H1 (cell line): ENCODE measurements around the gene TLE4. TPM values are rescaled to one million over a fixed set of nuclear protein-coding genes. Genes with fewer than 3 reads are reported as not detected.

Experiments
- CTCF ChIA-PET: fragments of 300-600 bp; sonication (Branson Sonifier 250); formaldehyde crosslinking; loops from one replicate; lab custom pipeline; 2021; ENCODE audit not compliant: partially characterized antibody; lab: Charles Lee
- POLR2A ChIA-PET: fragments of 300-600 bp; sonication (Branson Sonifier 250); formaldehyde crosslinking; loops from one replicate; lab custom pipeline; 2021; ENCODE audit warnings: inconsistent platforms; ENCODE audit not compliant: partially characterized antibody; lab: Charles Lee
- DNase-seq, 2 experiments: peaks; one replicate each; pipeline versions ENCODE4 v3.0.0 to v3.0.0-alpha.2; 2010 to 2022; ENCODE audit warnings: low spot score in 2 of 2, low read depth in 1 of 2, mixed read lengths in 1 of 2
- FAIRE-seq: peaks from 2 replicates; lab custom pipeline; 2011; peaks lifted over from hg19 to GRCh38; lab: Jason Lieb, UNC
- H2AFZ ChIP-seq: 2 replicates; pipeline ENCODE4 v1.8.1; 2012; ENCODE audit warnings: low read length, inconsistent platforms
- H2AK5ac ChIP-seq: 2 replicates; pipeline ENCODE4 v1.6.1; 2013; ENCODE audit warnings: low read depth, low read length
- H2BK120ac ChIP-seq: replicated peaks from 2 replicates; pipeline ENCODE3; 2013; ENCODE audit warnings: low read depth, low read length, inconsistent platforms
- H2BK12ac ChIP-seq: 2 replicates; pipeline ENCODE4 v1.6.1; 2013; ENCODE audit warnings: low read depth, low read length
- H2BK15ac ChIP-seq: 2 replicates; pipeline ENCODE4 v1.6.1; 2013; ENCODE audit warnings: low read length
- H2BK20ac ChIP-seq: 2 replicates; pipeline ENCODE4 v1.6.1; 2013; ENCODE audit warnings: low read length
- H2BK5ac ChIP-seq: 2 replicates; pipeline ENCODE4 v1.6.1; 2013; ENCODE audit warnings: low read depth, low read length
- H3K14ac ChIP-seq: 2 replicates; pipeline ENCODE4 v1.6.1; 2013; ENCODE audit warnings: inconsistent platforms; ENCODE audit not compliant: insufficient read length
- H3K18ac ChIP-seq: 2 replicates; pipeline ENCODE4 v1.6.1; 2013; ENCODE audit warnings: low read length; ENCODE audit errors: extremely low read depth
- H3K23ac ChIP-seq: 2 replicates; pipeline ENCODE4 v1.6.1; 2013; ENCODE audit warnings: inconsistent platforms; ENCODE audit not compliant: insufficient read length
- H3K23me2 ChIP-seq: 2 replicates; pipeline ENCODE4 v1.6.1; 2013; ENCODE audit warnings: low read depth, low read length
- H3K27ac ChIP-seq: 2 replicates; pipeline ENCODE4 v1.6.1; 2011; ENCODE audit warnings: low read depth, low read length, inconsistent platforms
- H3K27me3 ChIP-seq, 4 experiments: replicated peaks in 1 of 4; 1 replicate in 1 of 4; 2 replicates in 3 of 4; pipeline versions ENCODE4 v1.6.1 to v1.8.1; 2011 to 2013; ENCODE audit warnings: low read length in 3 of 4, mild to moderate bottlenecking in 3 of 4, inconsistent platforms in 2 of 4, mixed read lengths in 2 of 4, moderate library complexity in 1 of 4; ENCODE audit not compliant: control insufficient read depth in 3 of 4, insufficient read depth in 3 of 4; ENCODE audit errors: extremely low read depth in 1 of 4
- H3K36me3 ChIP-seq, 4 experiments: 2 replicates each; pipeline versions ENCODE4 v1.6.1 to v1.8.1; 2011 to 2013; ENCODE audit warnings: mild to moderate bottlenecking in 4 of 4, low read length in 3 of 4, moderate library complexity in 2 of 4, control low read depth in 1 of 4, inconsistent platforms in 1 of 4; ENCODE audit not compliant: insufficient read depth in 4 of 4, control insufficient read depth in 2 of 4
- H3K4ac ChIP-seq: replicated peaks from 2 replicates; pipeline ENCODE3; 2013; ENCODE audit warnings: low read length, low read depth, mixed read lengths, inconsistent platforms; ENCODE audit not compliant: insufficient read length
- H3K4me1 ChIP-seq, 4 experiments: replicated peaks in 1 of 4; 1 replicate in 1 of 4; 2 replicates in 3 of 4; pipeline versions ENCODE4 v1.6.1 to v1.8.1; 2011 to 2013; ENCODE audit warnings: low read length in 3 of 4, inconsistent platforms in 2 of 4, mixed read lengths in 1 of 4; ENCODE audit not compliant: insufficient read depth in 4 of 4, control insufficient read depth in 3 of 4
- H3K4me2 ChIP-seq, 2 experiments: 2 replicates each; pipeline versions ENCODE4 v1.6.1 to v1.8.1; 2011 to 2013; ENCODE audit warnings: low read depth in 2 of 2, low read length in 2 of 2, control low read depth in 1 of 2, inconsistent platforms in 1 of 2, mild to moderate bottlenecking in 1 of 2; ENCODE audit not compliant: insufficient read depth in 1 of 2
- H3K4me3 ChIP-seq, 4 experiments: fragments of 200-600, 300-600 bp in 1 of 4; sonication (generic), shearing (Covaris generic), sonication (Bioruptor Twin) in 1 of 4; 2 replicates each; pipeline versions ENCODE4 v1.5.1 to v1.8.1; 2011 to 2016; ENCODE audit warnings: low read length in 4 of 4, low read depth in 3 of 4, control low read depth in 2 of 4, inconsistent platforms in 2 of 4, mild to moderate bottlenecking in 2 of 4, mixed read lengths in 1 of 4, moderate library complexity in 1 of 4; ENCODE audit not compliant: insufficient read depth in 2 of 4; ENCODE audit errors: extremely low read depth in 1 of 4
- H3K56ac ChIP-seq: replicated peaks from 2 replicates; pipeline ENCODE3; 2013; ENCODE audit warnings: low read depth, mild to moderate bottlenecking, mixed read lengths, low read length, inconsistent platforms; ENCODE audit not compliant: insufficient read length
- H3K79me1 ChIP-seq: 2 replicates; pipeline ENCODE4 v1.6.1; 2013; ENCODE audit warnings: low read depth, low read length, control low read depth
- H3K79me2 ChIP-seq, 2 experiments: 2 replicates each; pipeline versions ENCODE4 v1.6.1 to v1.8.1; 2012 to 2013; ENCODE audit warnings: low read length in 2 of 2, mild to moderate bottlenecking in 2 of 2, inconsistent platforms in 1 of 2; ENCODE audit not compliant: insufficient read depth in 2 of 2, control insufficient read depth in 1 of 2
- H3K9ac ChIP-seq, 4 experiments: replicated peaks in 1 of 4; 1 replicate in 1 of 4; 2 replicates in 3 of 4; pipeline versions ENCODE4 v1.6.1 to v1.8.1; 2011 to 2013; ENCODE audit warnings: low read depth in 3 of 4, low read length in 3 of 4, control low read depth in 2 of 4, mild to moderate bottlenecking in 2 of 4, moderate library complexity in 2 of 4, inconsistent platforms in 1 of 4; ENCODE audit errors: extremely low read depth in 1 of 4
- H3K9me3 ChIP-seq, 2 experiments: 2 replicates each; pipeline versions ENCODE4 v1.6.1 to v1.8.1; 2012 to 2013; ENCODE audit warnings: mild to moderate bottlenecking in 2 of 2, moderate library complexity in 2 of 2, control low read depth in 1 of 2, inconsistent platforms in 1 of 2, low read depth in 1 of 2, low read length in 1 of 2, mixed read lengths in 1 of 2; ENCODE audit not compliant: insufficient read depth in 2 of 2
- H4K20me1 ChIP-seq, 2 experiments: replicated peaks in 1 of 2; 2 replicates each; pipeline versions ENCODE3 to v1.8.1; 2011 to 2013; ENCODE audit warnings: inconsistent platforms in 2 of 2, low read length in 2 of 2, mild to moderate bottlenecking in 1 of 2; ENCODE audit not compliant: insufficient read depth in 2 of 2, control insufficient read depth in 1 of 2
- H4K5ac ChIP-seq: 2 replicates; pipeline ENCODE4 v1.6.1; 2013; ENCODE audit warnings: low read length, low read depth, mixed read lengths, inconsistent platforms; ENCODE audit not compliant: insufficient read length
- H4K8ac ChIP-seq: 2 replicates; pipeline ENCODE4 v1.8.0; 2013; ENCODE audit warnings: mild to moderate bottlenecking, moderate library complexity, low read length, inconsistent platforms; ENCODE audit not compliant: insufficient read depth; ENCODE audit errors: extremely low read depth
- H4K91ac ChIP-seq: replicated peaks from 2 replicates; pipeline ENCODE3; 2013; ENCODE audit warnings: low read length, mixed read lengths, inconsistent platforms; ENCODE audit not compliant: insufficient read length
- SRF ChIP-seq: IDR thresholded peaks from 2 replicates; pipeline ENCODE4 v1.6.1; 2011; ENCODE audit warnings: mild to moderate bottlenecking, low read depth, low read length, moderate library complexity
- WGBS, 2 experiments: shearing (Covaris generic) in 1 of 2; methylation state at CpG; one replicate each; pipeline versions ENCODE4 v1.1.6 to v1.1.7; 2013 to 2015; ENCODE audit warnings: low lambda C conversion rate in 2 of 2, mixed read lengths in 2 of 2, inconsistent platforms in 1 of 2, low coverage in 1 of 2, missing lambda C conversion rate in 1 of 2; ENCODE audit not compliant: insufficient replicate concordance in 2 of 2, insufficient coverage in 1 of 2, insufficient read length in 1 of 2; ENCODE audit errors: extremely low coverage in 1 of 2, missing lambda C conversion rate in 1 of 2; 5-methylcytosine and 5-hydroxymethylcytosine counted together
- polyA plus RNA-seq, 7 experiments: library from polyadenylated mRNA; depleted of rRNA in 3 of 7; stranded (reverse) in 5 of 7; unstranded in 2 of 7; fragments of >200 nt in 5 of 7; fragments of 200-250 nt in 2 of 7; gene quantifications; 1 replicate in 5 of 7; 2 replicates in 1 of 7; 4 replicates in 1 of 7; pipeline versions ENCODE4 v1.2.1 to v1.2.3, GENCODE V29; 2011 to 2013; ENCODE audit warnings: missing spikeins in 2 of 7, mixed read lengths in 2 of 7
- total RNA-seq: library from RNA; stranded (reverse); fragmentation: NEBNext Ultra II Directional; extraction: Animal tissue kit (Norgen Biotek cat#: 25700); gene quantifications from 2 replicates; pipeline ENCODE4 v1.2.1, GENCODE V29; 2021

TLE4 gene
- total and polyA plus RNA-seq, 2 of the 8 experiments (the other 6 are each of a cell fraction or from before 2014, with no cell fraction given), result 32.4 to 36.9 TPM

- no peak overlapping the region for H2BK15ac ChIP-seq
- H3K27me3 ChIP-seq, result no peaks in the 10 kb centered on the region
- no peak overlapping the region for H3K23ac ChIP-seq
- H3K14ac ChIP-seq, result no peak overlapping the region
- H3K23me2 ChIP-seq, result no peaks in the 10 kb centered on the region
- H3K9ac ChIP-seq, result no peak overlapping the region
- CTCF ChIA-PET, result interaction anchor here (0.9 to 1.2 kb wide), 2 partner anchors 8 to 34 kb away, joined by 3 read pairs; no protein-coding TSS in a partner anchor
- H2BK20ac ChIP-seq, result no peak overlapping the region
- no peak overlapping the region for H2BK120ac ChIP-seq
- no peak overlapping the region for H4K91ac ChIP-seq
- no peak overlapping the region for H3K4ac ChIP-seq
- H3K4me3 ChIP-seq, result no peak overlapping the region
- no peak overlapping the region for H2AK5ac ChIP-seq
- no peak overlapping the region for H2BK12ac ChIP-seq
- FAIRE-seq, result no peak
- no peak overlapping the region for H4K8ac ChIP-seq
- H4K5ac ChIP-seq, result no peak overlapping the region
- H3K9me3 ChIP-seq, result no peaks in the 10 kb centered on the region
- H2AFZ ChIP-seq, result no peak overlapping the region
- POLR2A ChIA-PET, result no interaction called here
- H3K27ac ChIP-seq, result no peak overlapping the region
- no peak overlapping the region for H2BK5ac ChIP-seq
- 93% methylated on average over 5 of the region's 5 CpGs; no CpG with 5 or more reads in 1 of the 2 experiments for whole genome bisulfite sequencing, 2 experiments
- TF ChIP-seq SRF, result no peak
- peaks cover 0 to 7% (median 4%) of the 10 kb centered on the region in 4 experiments; a peak in 3 of 8 replicates for H3K36me3 ChIP-seq
- peaks cover 3% of the 10 kb centered on the region; the same call in 1 of the 2 replicates for H3K79me1 ChIP-seq
- peaks cover 0 to 13% (median 7%) of the 10 kb centered on the region in 4 experiments; a peak in 4 of 7 replicates for H3K4me1 ChIP-seq
- H3K56ac ChIP-seq, result no peak overlapping the region
- no peaks in the 10 kb centered on the region for H4K20me1 ChIP-seq
- no peak for DNase-seq
- H3K4me2 ChIP-seq, result no peak overlapping the region
- H3K18ac ChIP-seq, result no peak overlapping the region
- H3K79me2 ChIP-seq, result peaks cover 3 to 12% of the 10 kb centered on the region in 2 experiments; a peak in 2 of 4 replicates
Observed at GRCh38 chr9:79700607-79701360, 129.0 kb downstream of the TLE4 start.
